Fibroblast of lung (primary cell): ENCODE measurements around the gene HOXA7. TPM values are rescaled to one million over a fixed set of nuclear protein-coding genes. Genes with fewer than 3 reads are reported as not detected.

Experiments
- DNase-seq, 2 donors: peaks; one replicate each; pipeline versions ENCODE4 v3.0.0 to v3.0.0-alpha.2; 2010; ENCODE audit warnings: low read depth in 2 of 2
- H2AFZ ChIP-seq: 2 replicates; pipeline ENCODE4 v1.5.1; 2012; ENCODE audit warnings: low read length, control low read depth, inconsistent platforms
- H3K27ac ChIP-seq: 2 replicates; pipeline ENCODE4 v1.5.1; 2011; ENCODE audit warnings: low read length, control low read depth; ENCODE audit not compliant: insufficient read depth
- H3K27me3 ChIP-seq: 2 replicates; pipeline ENCODE4 v1.5.1; 2011; ENCODE audit warnings: mild to moderate bottlenecking, low read length; ENCODE audit not compliant: control insufficient read depth, insufficient read depth
- H3K36me3 ChIP-seq: 2 replicates; pipeline ENCODE4 v1.5.1; 2011; ENCODE audit warnings: low read length; ENCODE audit not compliant: control insufficient read depth, insufficient read depth
- H3K4me1 ChIP-seq: 2 replicates; pipeline ENCODE4 v1.5.1; 2011; ENCODE audit warnings: low read length; ENCODE audit not compliant: control insufficient read depth, insufficient read depth; ENCODE audit errors: extremely low read depth
- H3K4me2 ChIP-seq: 2 replicates; pipeline ENCODE4 v1.5.1; 2011; ENCODE audit warnings: low read length, control low read depth; ENCODE audit not compliant: insufficient read depth; ENCODE audit errors: extremely low read depth
- H3K4me3 ChIP-seq, 4 experiments: fragments of 200-600 bp in 1 of 4; sonication (generic) in 1 of 4; replicated peaks in 1 of 4; 2 replicates each; pipeline ENCODE4 v1.5.1; 2011 to 2016; ENCODE audit warnings: low read length in 4 of 4, low read depth in 3 of 4, mild to moderate bottlenecking in 3 of 4, control low read depth in 2 of 4, inconsistent platforms in 1 of 4, mixed read lengths in 1 of 4; ENCODE audit not compliant: insufficient read depth in 1 of 4; ENCODE audit errors: control extremely low read depth in 1 of 4
- H3K79me2 ChIP-seq: 2 replicates; pipeline ENCODE4 v1.5.1; 2012; ENCODE audit warnings: mild to moderate bottlenecking, low read length, inconsistent platforms; ENCODE audit not compliant: control insufficient read depth, insufficient read depth
- H3K9ac ChIP-seq: 2 replicates; pipeline ENCODE4 v1.5.1; 2011; ENCODE audit warnings: mild to moderate bottlenecking, low read length, control low read depth; ENCODE audit not compliant: insufficient read depth
- H3K9me3 ChIP-seq: 2 replicates; pipeline ENCODE4 v1.5.1; 2012; ENCODE audit warnings: low read depth, low read length; ENCODE audit not compliant: control insufficient read depth, insufficient read depth
- H4K20me1 ChIP-seq: 2 replicates; pipeline ENCODE4 v1.5.1; 2011; ENCODE audit warnings: low read length; ENCODE audit not compliant: control insufficient read depth, insufficient read depth; ENCODE audit errors: extremely low read depth
- CTCF ChIP-seq, 2 donors: IDR thresholded peaks in 1 of 2; conservative IDR thresholded peaks in 1 of 2; 1 replicate in 1 of 2; 2 replicates in 1 of 2; pipeline ENCODE4 v1.5.1; 2011 to 2012; ENCODE audit warnings: low read length in 2 of 2, control low read depth in 1 of 2, inconsistent platforms in 1 of 2, low read depth in 1 of 2, mild to moderate bottlenecking in 1 of 2
- EZH2 ChIP-seq: IDR thresholded peaks from 2 replicates; pipeline ENCODE4 v1.5.1; 2012; ENCODE audit warnings: low read length, control low read depth, mild to moderate bottlenecking; ENCODE audit errors: missing control alignments
- polyA plus RNA-seq, 2 donors: library from polyadenylated mRNA; depleted of rRNA in 1 of 2; stranded (reverse) in 1 of 2; unstranded in 1 of 2; fragments of >200 nt; gene quantifications; 2 replicates each; pipeline ENCODE4 v1.2.1, GENCODE V29; 2011 to 2012; ENCODE audit warnings: missing spikeins in 1 of 2
- total RNA-seq: library from RNA; depleted of rRNA; stranded (reverse); fragments of >200 nt; gene quantifications from 2 replicates; pipeline ENCODE4 v1.2.1, GENCODE V29; 2014

The HOXA7 gene
- total and polyA plus RNA-seq, 2 donors (not counting 1 experiment from before 2014, with no cell fraction given), result 1.2 to 5.3 TPM

GRCh38 chr7:27181795-27182275, 25.4 kb upstream of the HOXA7 start:
- TF ChIP-seq EZH2 (no peak), CTCF (conservative IDR thresholded peaks at IDR 0.05 in 1 of 2, IDR thresholded peaks at IDR 0.05 in 1 of 2; ENCODE audit: low read depth in 1 of 2, low read length in 2 of 2) (no peak)
- H3K36me3 ChIP-seq, result no peaks in the 10 kb centered on the region
- no peak overlapping the region for H3K4me2 ChIP-seq
- peaks cover 55% of the 10 kb centered on the region for H3K27me3 ChIP-seq
- H3K9ac ChIP-seq, result no peak overlapping the region
- H2AFZ ChIP-seq, result no peak overlapping the region
- H3K9me3 ChIP-seq, result no peaks in the 10 kb centered on the region
- H3K27ac ChIP-seq, result no peak overlapping the region
- H3K4me1 ChIP-seq, result no peaks in the 10 kb centered on the region
- no peak for DNase-seq
- H3K79me2 ChIP-seq, result no peaks in the 10 kb centered on the region
- no peaks in the 10 kb centered on the region for H4K20me1 ChIP-seq
- H3K4me3 ChIP-seq, result no peak overlapping the region

- H3K27me3 ChIP-seq, result peaks cover 54% of the 10 kb centered on the region
- no peaks in the 10 kb centered on the region for H3K36me3 ChIP-seq
- H3K79me2 ChIP-seq, result no peaks in the 10 kb centered on the region
- H3K4me3 ChIP-seq, result no peak overlapping the region
- no peak overlapping the region for H3K9ac ChIP-seq
- no peak for TF ChIP-seq EZH2
- TF ChIP-seq CTCF (conservative IDR thresholded peaks at IDR 0.05 in 1 of 2, IDR thresholded peaks at IDR 0.05 in 1 of 2; ENCODE audit: low read depth in 1 of 2, low read length in 2 of 2), result no peak
- H4K20me1 ChIP-seq, result no peaks in the 10 kb centered on the region
- H3K9me3 ChIP-seq, result no peaks in the 10 kb centered on the region
- no peak overlapping the region for H2AFZ ChIP-seq
- H3K4me1 ChIP-seq, result no peaks in the 10 kb centered on the region
- H3K4me2 ChIP-seq, result no peak overlapping the region
- no peak for DNase-seq
- H3K27ac ChIP-seq, result no peak overlapping the region
Observed at GRCh38 chr7:27180431-27181420, 24.3 kb upstream of the HOXA7 start.
